RWPE2 (cell line): ENCODE results near the gene AMZ2.
"Not testable (repeated sequence)": the region's sequence is repeated elsewhere in the genome, so short reads cannot be mapped to it uniquely, and the experiment has no call there.

Source experiments
- ATAC-seq: fragments of 200-7000 bp; cut with Tn5 transposase; 3 replicates; pipeline ENCODE4 v1.9.1; 2021; ENCODE audit warnings: low read depth
- DNase-seq: peaks from one replicate; pipeline ENCODE4 v3.0.0-alpha.2; 2020; ENCODE audit warnings: low spot score
- H3K27ac ChIP-seq: fragments of 450-650 bp; 2 replicates; pipeline ENCODE4 v1.5.1; 2017; ENCODE audit warnings: mild to moderate bottlenecking; ENCODE audit not compliant: poor library complexity, severe bottlenecking
- H3K27me3 ChIP-seq: fragments of 250-450 bp; sonication (Bioruptor Pico); 2 replicates; pipeline ENCODE4 v1.5.1; 2021; ENCODE audit warnings: mild to moderate bottlenecking, moderate library complexity; ENCODE audit not compliant: insufficient read depth, poor library complexity, severe bottlenecking
- H3K36me3 ChIP-seq: fragments of 250-450 bp; sonication (Bioruptor Pico); 2 replicates; pipeline ENCODE4 v1.5.1; 2020; ENCODE audit warnings: low read depth, mild to moderate bottlenecking, moderate library complexity
- H3K4me1 ChIP-seq: fragments of 250-450 bp; sonication (Bioruptor Pico); 2 replicates; pipeline ENCODE4 v1.5.1; 2021; ENCODE audit warnings: mild to moderate bottlenecking, moderate library complexity; ENCODE audit not compliant: insufficient read depth, poor library complexity, severe bottlenecking
- H3K4me3 ChIP-seq: fragments of 250-450 bp; sonication (Bioruptor Pico); 2 replicates; pipeline ENCODE4 v1.5.1; 2021; ENCODE audit warnings: mild to moderate bottlenecking, moderate library complexity; ENCODE audit not compliant: severe bottlenecking
- H3K9me3 ChIP-seq: fragments of 250-450 bp; sonication (Bioruptor Pico); 2 replicates; pipeline ENCODE4 v1.5.1; 2021; ENCODE audit warnings: mild to moderate bottlenecking, moderate library complexity; ENCODE audit not compliant: severe bottlenecking
- CTCF ChIP-seq: fragments of 450-650 bp; IDR thresholded peaks from one replicate; pipeline ENCODE4 v1.5.1; 2017; ENCODE audit warnings: mild to moderate bottlenecking, moderate library complexity; ENCODE audit not compliant: poor library complexity, severe bottlenecking

Gene AMZ2

GRCh38 chr17:68273722-68274121 lies 25.9 kb downstream of the AMZ2 start:
- no peaks in the 10 kb centered on the region for H3K27me3 ChIP-seq

GRCh38 chr17:68276339-68276738 lies 28.5 kb downstream of the AMZ2 start:
- ATAC-seq, H3K36me3 ChIP-seq: not testable (repeated sequence)

More at GRCh38 chr17:68273722-68274121, 25.9 kb downstream of the AMZ2 start:
- Histone ChIP-seq H3K36me3 (no peaks in the 10 kb centered on the region), H3K4me1 (no peaks in the 10 kb centered on the region), H3K27ac (no peak overlapping the region), H3K9me3 (no peaks in the 10 kb centered on the region), H3K4me3 (no peak overlapping the region)
- DNase-seq (no peak), ATAC-seq (no peak)
- TF ChIP-seq CTCF = no peak

GRCh38 chr17:68277807-68278206 lies 30.0 kb downstream of the AMZ2 start:
- no peaks in the 10 kb centered on the region for H3K9me3 ChIP-seq
- H3K4me1 ChIP-seq = no peaks in the 10 kb centered on the region
- H3K4me3 ChIP-seq = no peak overlapping the region
- no peak overlapping the region for H3K27ac ChIP-seq
- DNase-seq = no peak
- no peaks in the 10 kb centered on the region for H3K27me3 ChIP-seq
- no peak for TF ChIP-seq CTCF
- H3K36me3 ChIP-seq = no peaks in the 10 kb centered on the region
- no peak for ATAC-seq

More at GRCh38 chr17:68276339-68276738, 28.5 kb downstream of the AMZ2 start:
- H3K4me3 ChIP-seq, H3K9me3 ChIP-seq, DNase-seq, H3K4me1 ChIP-seq, H3K27me3 ChIP-seq, H3K27ac ChIP-seq: not testable (repeated sequence)

- H3K9me3 ChIP-seq, H3K27ac ChIP-seq, H3K27me3 ChIP-seq, H3K4me1 ChIP-seq, DNase-seq, H3K36me3 ChIP-seq, ATAC-seq, H3K4me3 ChIP-seq: not testable (repeated sequence)
Measured at GRCh38 chr17:68281965-68282364, 34.1 kb downstream of the AMZ2 start.

GRCh38 chr17:68288375-68288774 lies 40.5 kb downstream of the AMZ2 start:
- ATAC-seq = no peak
- no peak for TF ChIP-seq CTCF
- no peaks in the 10 kb centered on the region for H3K4me1 ChIP-seq
- no peak overlapping the region for H3K27ac ChIP-seq
- no peaks in the 10 kb centered on the region for H3K9me3 ChIP-seq
- DNase-seq = no peak
- H3K36me3 ChIP-seq = no peaks in the 10 kb centered on the region
- H3K27me3 ChIP-seq = peaks cover 31% of the 10 kb centered on the region
- H3K4me3 ChIP-seq = no peak overlapping the region

- no peaks in the 10 kb centered on the region for H3K4me1 ChIP-seq
Measured at GRCh38 chr17:68288804-68289203, 41.0 kb downstream of the AMZ2 start.

More at GRCh38 chr17:68288804-68289203, 41.0 kb downstream of the AMZ2 start:
- H3K9me3 ChIP-seq = no peaks in the 10 kb centered on the region
- ATAC-seq (no peak), DNase-seq (no peak)
- no peak overlapping the region for H3K27ac ChIP-seq
- no peak for TF ChIP-seq CTCF
- no peaks in the 10 kb centered on the region for H3K36me3 ChIP-seq
- H3K27me3 ChIP-seq = peaks cover 35% of the 10 kb centered on the region
- H3K4me3 ChIP-seq = no peak overlapping the region
